Lung (tissue), 12 donors: ENCODE measurements around the gene ELK4. TPM values are rescaled to one million over a fixed set of nuclear protein-coding genes. Genes with fewer than 3 reads are reported as not detected.
A peak's percentile ranks its signal among the peaks of the same experiment; 100 is the strongest.
"Not testable (repeated sequence)": the region's sequence is repeated elsewhere in the genome, so short reads cannot be mapped to it uniquely, and the experiment has no call there.

Source experiments
- ATAC-seq: fragments of 200-7000 bp; cut with Tn5 transposase; one replicate; pipeline ENCODE4 v1.9.1; 2020; ENCODE audit warnings: moderate number of reproducible peaks; ENCODE audit not compliant: insufficient read depth, low FRiP score
- DNase-seq, 3 donors: peaks; one replicate each; pipeline ENCODE4 v3.0.0-alpha.2; 2013 to 2017
- H3K27ac ChIP-seq, 2 donors: one replicate each; pipeline ENCODE4 v1.5.1; 2013; ENCODE audit warnings: mild to moderate bottlenecking in 2 of 2, moderate library complexity in 2 of 2, control low read depth in 1 of 2, inconsistent platforms in 1 of 2, low read depth in 1 of 2, low read length in 1 of 2
- H3K27me3 ChIP-seq, 3 donors: one replicate each; pipeline ENCODE4 v1.5.1; 2013; ENCODE audit warnings: low read length in 2 of 3; ENCODE audit not compliant: control insufficient read depth in 3 of 3, insufficient read depth in 3 of 3
- H3K36me3 ChIP-seq, 4 donors: one replicate each; pipeline ENCODE4 v1.5.1; 2013; ENCODE audit warnings: low read length in 4 of 4, mild to moderate bottlenecking in 1 of 4, moderate library complexity in 1 of 4; ENCODE audit not compliant: control insufficient read depth in 4 of 4, insufficient read depth in 4 of 4
- H3K4me1 ChIP-seq, 5 donors: one replicate each; pipeline ENCODE4 v1.5.1; 2013; ENCODE audit warnings: low read length in 5 of 5, mild to moderate bottlenecking in 2 of 5, moderate library complexity in 1 of 5; ENCODE audit not compliant: control insufficient read depth in 5 of 5, insufficient read depth in 5 of 5
- H3K4me3 ChIP-seq: one replicate; pipeline ENCODE4 v1.5.1; 2013; ENCODE audit warnings: mild to moderate bottlenecking, control low read depth, moderate library complexity
- H3K9ac ChIP-seq, 2 donors: one replicate each; pipeline ENCODE4 v1.5.1; 2013; ENCODE audit warnings: low read length in 2 of 2, control low read depth in 1 of 2; ENCODE audit not compliant: insufficient read depth in 1 of 2
- H3K9me3 ChIP-seq, 4 donors: one replicate each; pipeline ENCODE4 v1.5.1; 2013; ENCODE audit warnings: low read length in 3 of 4, mild to moderate bottlenecking in 1 of 4, moderate library complexity in 1 of 4; ENCODE audit not compliant: control insufficient read depth in 4 of 4, insufficient read depth in 3 of 4
- CTCF ChIP-seq: IDR thresholded peaks from 2 replicates; pipeline ENCODE4 v1.5.1; 2012; ENCODE audit warnings: mild to moderate bottlenecking; ENCODE audit errors: control extremely low read depth, extremely low read depth
- WGBS, 2 donors: extraction: QIAGEN DNeasy Blood & Tissue Kit; methylation state at CpG; one replicate each; pipeline ENCODE4 v1.1.7; 2013; 5-methylcytosine and 5-hydroxymethylcytosine counted together
- polyA plus RNA-seq, 2 donors: library from polyadenylated mRNA; stranded (reverse); fragments of 200-250 nt; gene quantifications; one replicate each; pipeline ENCODE4 v1.2.1, GENCODE V29; 2013
- total RNA-seq, 2 donors: library from RNA; depleted of rRNA in 1 of 2; stranded (reverse); fragments of >200 nt in 1 of 2; gene quantifications; one replicate each; pipeline ENCODE4 v1.2.1, GENCODE V29; 2014 to 2021
- donor health status: control.
- donor health status: control.
- donor health status: Bipolar disorder and iron deficiency.
- donor health status: healthy.
- donor health status: DM: yes; HTN: yes; CAD: no.

The ELK4 gene
- total and polyA plus RNA-seq, 4 donors, result 5.0 to 46.7 (median 17.8) TPM

GRCh38 chr1:205637854-205638468 is 6.2 kb upstream of the ELK4 start:
- ATAC-seq (no peak), DNase-seq (no peak)
- Histone ChIP-seq H3K4me3 (no peak overlapping the region), H3K27me3 (no peaks in the 10 kb centered on the region), H3K9me3 (no peaks in the 10 kb centered on the region), H3K4me1 (peaks cover 0 to 4% (median 0%) of the 10 kb centered on the region in 5 donors), H3K9ac (no peak overlapping the region), H3K27ac (no peak overlapping the region), H3K36me3 (peaks cover 0 to 1% (median 0%) of the 10 kb centered on the region in 4 donors)
- WGBS, 2 donors, result 90 to 94% methylated on average over 9 of the region's 9 CpGs
- no peak for TF ChIP-seq CTCF

GRCh38 chr1:205636732-205637131 is 4.9 kb upstream of the ELK4 start:
- peak in 2 of 3 donors; percentile 16 to 35 for DNase-seq
- Histone ChIP-seq H3K36me3 (peaks cover 0 to 3% (median 0%) of the 10 kb centered on the region in 4 donors), H3K27ac (no peak overlapping the region), H3K9ac (no peak overlapping the region), H3K4me3 (no peak overlapping the region), H3K4me1 (peaks cover 0 to 12% (median 0%) of the 10 kb centered on the region in 5 donors), H3K27me3 (no peaks in the 10 kb centered on the region), H3K9me3 (no peaks in the 10 kb centered on the region)
- 36 to 43% methylated on average over 4 of the region's 4 CpGs for WGBS, 2 donors
- TF ChIP-seq CTCF, result no peak
- no peak for ATAC-seq

- peaks cover 0 to 12% (median 0%) of the 10 kb centered on the region in 5 donors for H3K4me1 ChIP-seq
- not testable (repeated sequence) for H3K9me3 ChIP-seq, H3K27me3 ChIP-seq, ATAC-seq, DNase-seq, H3K9ac ChIP-seq, H3K27ac ChIP-seq, H3K36me3 ChIP-seq, H3K4me3 ChIP-seq
- 86 to 88% methylated on average over 7 of the region's 7 CpGs for WGBS, 2 donors
These were observed 4.3 kb upstream of the ELK4 start for GRCh38 chr1:205636138-205636530.

GRCh38 chr1:205633421-205633976 is 1.7 kb upstream of the ELK4 start:
- Histone ChIP-seq H3K4me3 (no peak overlapping the region), H3K9ac (no peak overlapping the region), H3K27ac (no peak overlapping the region), H3K4me1 (peaks cover 0 to 26% (median 0%) of the 10 kb centered on the region in 5 donors), H3K36me3 (peaks cover 0 to 3% (median 0%) of the 10 kb centered on the region in 4 donors), H3K9me3 (no peaks in the 10 kb centered on the region), H3K27me3 (no peaks in the 10 kb centered on the region)
- DNase-seq (no peak), ATAC-seq (no peak)
- no peak for TF ChIP-seq CTCF
- 73 to 87% methylated on average over 6 of the region's 6 CpGs for WGBS, 2 donors
